ENCODE results near the gene USP7.

DNA sequence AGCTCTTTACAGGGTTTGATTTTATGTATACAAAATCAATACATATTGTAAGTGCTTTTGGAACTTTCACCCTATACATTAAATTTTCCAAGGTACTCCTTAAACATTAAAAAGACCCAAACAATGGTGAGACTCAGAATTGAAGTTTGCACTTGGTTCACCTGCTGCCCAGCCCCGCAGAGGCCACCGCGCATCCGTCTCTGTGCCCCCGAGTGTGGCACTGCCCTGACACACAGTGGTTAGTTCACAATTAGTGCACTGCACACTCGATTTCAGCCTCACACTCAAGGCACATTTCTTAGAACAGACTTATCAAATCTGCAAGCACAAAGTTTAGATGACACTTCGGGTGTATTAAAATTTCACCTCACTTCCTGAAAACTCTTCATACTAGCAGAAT is 38.3 kb downstream of the USP7 start:
- TF ChIP-seq, protein P1, sequence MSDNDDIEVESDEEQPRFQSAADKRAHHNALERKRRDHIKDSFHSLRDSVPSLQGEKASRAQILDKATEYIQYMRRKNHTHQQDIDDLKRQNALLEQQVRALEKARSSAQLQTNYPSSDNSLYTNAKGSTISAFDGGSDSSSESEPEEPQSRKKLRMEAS (IDR thresholded peaks at IDR 0.05) = no peak
- TF ChIP-seq, protein P2, sequence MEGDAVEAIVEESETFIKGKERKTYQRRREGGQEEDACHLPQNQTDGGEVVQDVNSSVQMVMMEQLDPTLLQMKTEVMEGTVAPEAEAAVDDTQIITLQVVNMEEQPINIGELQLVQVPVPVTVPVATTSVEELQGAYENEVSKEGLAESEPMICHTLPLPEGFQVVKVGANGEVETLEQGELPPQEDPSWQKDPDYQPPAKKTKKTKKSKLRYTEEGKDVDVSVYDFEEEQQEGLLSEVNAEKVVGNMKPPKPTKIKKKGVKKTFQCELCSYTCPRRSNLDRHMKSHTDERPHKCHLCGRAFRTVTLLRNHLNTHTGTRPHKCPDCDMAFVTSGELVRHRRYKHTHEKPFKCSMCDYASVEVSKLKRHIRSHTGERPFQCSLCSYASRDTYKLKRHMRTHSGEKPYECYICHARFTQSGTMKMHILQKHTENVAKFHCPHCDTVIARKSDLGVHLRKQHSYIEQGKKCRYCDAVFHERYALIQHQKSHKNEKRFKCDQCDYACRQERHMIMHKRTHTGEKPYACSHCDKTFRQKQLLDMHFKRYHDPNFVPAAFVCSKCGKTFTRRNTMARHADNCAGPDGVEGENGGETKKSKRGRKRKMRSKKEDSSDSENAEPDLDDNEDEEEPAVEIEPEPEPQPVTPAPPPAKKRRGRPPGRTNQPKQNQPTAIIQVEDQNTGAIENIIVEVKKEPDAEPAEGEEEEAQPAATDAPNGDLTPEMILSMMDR (IDR thresholded peaks at IDR 0.05; ENCODE audit: low read depth, low read length, missing input control) = no peak
- no peak for TF ChIP-seq JUND (IDR thresholded peaks at IDR 0.05)
- TF ChIP-seq SP1 (IDR thresholded peaks at IDR 0.05) = no peak
- TF ChIP-seq RAD21 (IDR thresholded peaks at IDR 0.05) = no peak
